HEK293 (cell line): Measurements from ENCODE around the gene USP3.

Experiments used
- CTCF ChIA-PET: fragments of 350-600 bp; formaldehyde crosslinking; extraction: SDS; loops from one replicate; lab custom pipeline; 2021; ENCODE audit warnings: antibody characterized with exemption; lab: Yijun Ruan, JAX
- POLR2A ChIA-PET: fragments of 300-600 bp; formaldehyde crosslinking; extraction: SDS; loops from one replicate; lab custom pipeline; 2020; ENCODE audit warnings: antibody characterized with exemption, inconsistent platforms; lab: Yijun Ruan, JAX
- H3K27ac ChIP-seq: fragments of 200-500 bp; sonication (Bioruptor generic); 2 replicates; pipeline ENCODE4 v1.5.1; 2014; ENCODE audit warnings: low read depth, low read length, control low read depth, inconsistent platforms; ENCODE audit errors: extremely low read depth
- H3K36me3 ChIP-seq, 2 experiments: fragments of 200-500 bp in 1 of 2; sonication (Bioruptor generic) in 1 of 2; 1 replicate in 1 of 2; 2 replicates in 1 of 2; pipeline ENCODE4 v1.5.1; 2014 to 2017; ENCODE audit warnings: inconsistent platforms in 2 of 2, low read length in 2 of 2; ENCODE audit not compliant: control insufficient read depth in 2 of 2, insufficient read depth in 1 of 2
- H3K4me1 ChIP-seq: fragments of 200-500 bp; sonication (Bioruptor generic); 2 replicates; pipeline ENCODE4 v1.5.1; 2014; ENCODE audit warnings: mild to moderate bottlenecking, low read length, inconsistent platforms; ENCODE audit not compliant: control insufficient read depth, insufficient read depth
- H3K4me3 ChIP-seq: 2 replicates; pipeline ENCODE4 v1.5.1; 2011; ENCODE audit warnings: low read depth, mild to moderate bottlenecking, control low read depth, low read length, moderate library complexity
- H3K9me3 ChIP-seq: fragments of 200-500 bp; sonication (Bioruptor generic); 2 replicates; pipeline ENCODE4 v1.5.1; 2014; ENCODE audit warnings: low read depth, low read length, inconsistent platforms; ENCODE audit not compliant: control insufficient read depth, insufficient read depth
- CTCF ChIP-seq: fragments of 450-650 bp; formaldehyde crosslinking; IDR thresholded peaks from 2 replicates; pipeline ENCODE4 v1.5.1; 2016; ENCODE audit warnings: missing biosample characterization, missing genetic modification characterization
- IKZF3 ChIP-seq: fragments of 450-650 bp; IDR thresholded peaks from 2 replicates; pipeline ENCODE4 v1.5.0; 2018; ENCODE audit warnings: missing biosample characterization, mild to moderate bottlenecking, missing genetic modification characterization, moderate library complexity
- PBX3 ChIP-seq: sonication (generic); formaldehyde crosslinking; IDR thresholded peaks from 2 replicates; pipeline ENCODE4 v1.8.1; 2022; ENCODE audit warnings: mild to moderate bottlenecking, moderate library complexity, missing genetic modification reagents
- PRDM4 ChIP-seq: fragments of 450-650 bp; formaldehyde crosslinking; IDR thresholded peaks from 2 replicates; pipeline ENCODE4 v1.5.1; 2017; ENCODE audit warnings: missing biosample characterization, missing genetic modification characterization
- REPIN1 ChIP-seq: fragments of 450-650 bp; formaldehyde crosslinking; IDR thresholded peaks from 2 replicates; pipeline ENCODE4 v1.5.1; 2017; ENCODE audit warnings: missing biosample characterization, missing genetic modification characterization, low read depth
- TRIM28 ChIP-seq: IDR thresholded peaks from 2 replicates; pipeline ENCODE4 v1.6.1; 2011; ENCODE audit warnings: low read length, control low read depth, borderline replicate concordance
- ZBTB1 ChIP-seq: fragments of 450-650 bp; formaldehyde crosslinking; IDR thresholded peaks from 2 replicates; pipeline ENCODE4 v1.5.1; 2016; ENCODE audit warnings: missing biosample characterization, missing genetic modification characterization
- ZNF146 ChIP-seq: fragments of 450-650 bp; formaldehyde crosslinking; IDR thresholded peaks from 2 replicates; pipeline ENCODE4 v1.5.1; 2016; ENCODE audit warnings: missing biosample characterization, missing genetic modification characterization
- ZNF16 ChIP-seq: fragments of 450-650 bp; formaldehyde crosslinking; IDR thresholded peaks from 2 replicates; pipeline ENCODE4 v1.5.1; 2016; ENCODE audit warnings: low read depth, missing biosample characterization, missing genetic modification characterization
- ZNF169 ChIP-seq: fragments of 450-650 bp; formaldehyde crosslinking; IDR thresholded peaks from 2 replicates; pipeline ENCODE4 v1.5.1; 2016; ENCODE audit warnings: missing biosample characterization, missing genetic modification characterization
- ZNF350 ChIP-seq: fragments of 450-650 bp; formaldehyde crosslinking; IDR thresholded peaks from 2 replicates; pipeline ENCODE4 v1.5.0; 2017; ENCODE audit warnings: missing biosample characterization, mild to moderate bottlenecking, missing genetic modification characterization
- ZNF366 ChIP-seq: fragments of 450-650 bp; formaldehyde crosslinking; conservative IDR thresholded peaks from 2 replicates; pipeline ENCODE4 v1.5.1; 2016; ENCODE audit warnings: missing biosample characterization, missing genetic modification characterization
- ZNF555 ChIP-seq: fragments of 450-650 bp; formaldehyde crosslinking; conservative IDR thresholded peaks from 2 replicates; pipeline ENCODE4 v1.5.1; 2017; ENCODE audit warnings: missing biosample characterization, mild to moderate bottlenecking, missing genetic modification characterization, inconsistent platforms
- ZNF843 ChIP-seq: fragments of 450-650 bp; formaldehyde crosslinking; IDR thresholded peaks from 2 replicates; pipeline ENCODE4 v1.5.1; 2016; ENCODE audit warnings: missing biosample characterization, missing genetic modification characterization
- TF ChIP-seq, protein P1 (sequence below): fragments of 450-650 bp; formaldehyde crosslinking; IDR thresholded peaks from 2 replicates; pipeline ENCODE4 v1.5.1; 2016; ENCODE audit warnings: missing biosample characterization, missing genetic modification characterization
- TF ChIP-seq, protein P2 (sequence below): fragments of 450-650 bp; formaldehyde crosslinking; IDR thresholded peaks from 2 replicates; pipeline ENCODE4 v1.5.1; 2016; ENCODE audit warnings: missing biosample characterization, missing genetic modification characterization
- TF ChIP-seq, protein P3 (sequence below): fragments of 450-650 bp; formaldehyde crosslinking; IDR thresholded peaks from 2 replicates; pipeline ENCODE4 v1.5.1; 2016; ENCODE audit warnings: missing biosample characterization, missing genetic modification characterization, borderline replicate concordance
- TF ChIP-seq, protein P4 (sequence below): fragments of 450-650 bp; formaldehyde crosslinking; IDR thresholded peaks from 2 replicates; pipeline ENCODE4 v1.5.1; 2017; ENCODE audit warnings: missing biosample characterization, missing genetic modification characterization
- TF ChIP-seq, protein P5 (sequence below): fragments of 450-650 bp; formaldehyde crosslinking; IDR thresholded peaks from 2 replicates; pipeline ENCODE4 v1.5.1; 2016; ENCODE audit warnings: missing biosample characterization, missing genetic modification characterization

Gene USP3

GRCh38 chr15:63638839-63639238 lies 134.4 kb downstream of the USP3 start:
- Histone ChIP-seq H3K36me3 (peaks cover 0 to 72% of the 10 kb centered on the region in 2 experiments; a peak in 2 of 3 replicates), H3K4me1 (no peaks in the 10 kb centered on the region), H3K9me3 (no peaks in the 10 kb centered on the region), H3K27ac (no peak overlapping the region), H3K4me3 (no peak overlapping the region)
- ChIA-PET CTCF (no interaction called here), POLR2A (no interaction called here)
- TF ChIP-seq ZNF169 (tag by site-specific recombination) (no peak), ZNF350 (tag by site-specific recombination) (no peak), ZNF843 (tag by site-specific recombination) (no peak), REPIN1 (tag by site-specific recombination) (no peak), PBX3 (CRISPR knock-in tag) (no peak), IKZF3 (tag by site-specific recombination) (no peak), ZBTB1 (tag by site-specific recombination) (no peak), TRIM28 (no peak), ZNF16 (no peak), CTCF (tag by site-specific recombination) (no peak), ZNF146 (tag by site-specific recombination) (no peak)
- TF ChIP-seq, protein P1, sequence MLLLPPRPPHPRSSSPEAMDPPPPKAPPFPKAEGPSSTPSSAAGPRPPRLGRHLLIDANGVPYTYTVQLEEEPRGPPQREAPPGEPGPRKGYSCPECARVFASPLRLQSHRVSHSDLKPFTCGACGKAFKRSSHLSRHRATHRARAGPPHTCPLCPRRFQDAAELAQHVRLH (tag by site-specific recombination), result no peak
- TF ChIP-seq, protein P2, sequence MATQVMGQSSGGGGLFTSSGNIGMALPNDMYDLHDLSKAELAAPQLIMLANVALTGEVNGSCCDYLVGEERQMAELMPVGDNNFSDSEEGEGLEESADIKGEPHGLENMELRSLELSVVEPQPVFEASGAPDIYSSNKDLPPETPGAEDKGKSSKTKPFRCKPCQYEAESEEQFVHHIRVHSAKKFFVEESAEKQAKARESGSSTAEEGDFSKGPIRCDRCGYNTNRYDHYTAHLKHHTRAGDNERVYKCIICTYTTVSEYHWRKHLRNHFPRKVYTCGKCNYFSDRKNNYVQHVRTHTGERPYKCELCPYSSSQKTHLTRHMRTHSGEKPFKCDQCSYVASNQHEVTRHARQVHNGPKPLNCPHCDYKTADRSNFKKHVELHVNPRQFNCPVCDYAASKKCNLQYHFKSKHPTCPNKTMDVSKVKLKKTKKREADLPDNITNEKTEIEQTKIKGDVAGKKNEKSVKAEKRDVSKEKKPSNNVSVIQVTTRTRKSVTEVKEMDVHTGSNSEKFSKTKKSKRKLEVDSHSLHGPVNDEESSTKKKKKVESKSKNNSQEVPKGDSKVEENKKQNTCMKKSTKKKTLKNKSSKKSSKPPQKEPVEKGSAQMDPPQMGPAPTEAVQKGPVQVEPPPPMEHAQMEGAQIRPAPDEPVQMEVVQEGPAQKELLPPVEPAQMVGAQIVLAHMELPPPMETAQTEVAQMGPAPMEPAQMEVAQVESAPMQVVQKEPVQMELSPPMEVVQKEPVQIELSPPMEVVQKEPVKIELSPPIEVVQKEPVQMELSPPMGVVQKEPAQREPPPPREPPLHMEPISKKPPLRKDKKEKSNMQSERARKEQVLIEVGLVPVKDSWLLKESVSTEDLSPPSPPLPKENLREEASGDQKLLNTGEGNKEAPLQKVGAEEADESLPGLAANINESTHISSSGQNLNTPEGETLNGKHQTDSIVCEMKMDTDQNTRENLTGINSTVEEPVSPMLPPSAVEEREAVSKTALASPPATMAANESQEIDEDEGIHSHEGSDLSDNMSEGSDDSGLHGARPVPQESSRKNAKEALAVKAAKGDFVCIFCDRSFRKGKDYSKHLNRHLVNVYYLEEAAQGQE (tag by site-specific recombination), result no peak
- TF ChIP-seq, protein P3, sequence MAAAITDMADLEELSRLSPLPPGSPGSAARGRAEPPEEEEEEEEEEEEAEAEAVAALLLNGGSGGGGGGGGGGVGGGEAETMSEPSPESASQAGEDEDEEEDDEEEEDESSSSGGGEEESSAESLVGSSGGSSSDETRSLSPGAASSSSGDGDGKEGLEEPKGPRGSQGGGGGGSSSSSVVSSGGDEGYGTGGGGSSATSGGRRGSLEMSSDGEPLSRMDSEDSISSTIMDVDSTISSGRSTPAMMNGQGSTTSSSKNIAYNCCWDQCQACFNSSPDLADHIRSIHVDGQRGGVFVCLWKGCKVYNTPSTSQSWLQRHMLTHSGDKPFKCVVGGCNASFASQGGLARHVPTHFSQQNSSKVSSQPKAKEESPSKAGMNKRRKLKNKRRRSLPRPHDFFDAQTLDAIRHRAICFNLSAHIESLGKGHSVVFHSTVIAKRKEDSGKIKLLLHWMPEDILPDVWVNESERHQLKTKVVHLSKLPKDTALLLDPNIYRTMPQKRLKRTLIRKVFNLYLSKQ (tag by site-specific recombination), result no peak

DNA sequence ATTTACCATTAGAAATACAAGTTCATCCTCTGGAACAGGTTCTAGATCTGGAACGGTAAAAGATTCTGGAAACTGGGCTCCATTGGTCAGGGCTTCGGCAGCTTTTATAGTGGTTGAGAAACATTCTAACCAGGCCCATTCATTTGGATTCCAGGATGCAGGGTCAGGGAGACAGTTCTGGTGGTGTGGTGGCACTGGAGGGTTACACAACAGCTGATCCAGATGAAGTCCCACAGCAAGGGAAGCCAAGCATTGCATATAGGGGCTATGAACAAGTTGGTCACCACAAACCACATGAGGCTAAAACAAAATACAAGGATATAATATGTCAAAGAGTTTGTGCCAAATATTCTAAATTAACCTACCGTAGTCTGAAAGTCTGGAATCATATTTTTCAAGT lies 135.8 kb downstream of the USP3 start:
- H3K4me3 ChIP-seq, result no peak overlapping the region
- ChIA-PET POLR2A (interaction anchor here (0.8 kb wide), 1 partner anchor 523 kb away, joined by 3 read pairs; the partner anchor contains the start of gene PPIB), CTCF (no interaction called here)
- no peak overlapping the region for H3K27ac ChIP-seq
- H3K36me3 ChIP-seq, result peaks cover 0 to 76% of the 10 kb centered on the region in 2 experiments; a peak in 2 of 3 replicates
- no peaks in the 10 kb centered on the region for H3K4me1 ChIP-seq
- H3K9me3 ChIP-seq, result no peaks in the 10 kb centered on the region
- no peak for TF ChIP-seq ZNF555 (tag by site-specific recombination)
- TF ChIP-seq PRDM4 (tag by site-specific recombination), result no peak
- TF ChIP-seq ZNF366 (tag by site-specific recombination), result no peak
- TF ChIP-seq, protein P4, sequence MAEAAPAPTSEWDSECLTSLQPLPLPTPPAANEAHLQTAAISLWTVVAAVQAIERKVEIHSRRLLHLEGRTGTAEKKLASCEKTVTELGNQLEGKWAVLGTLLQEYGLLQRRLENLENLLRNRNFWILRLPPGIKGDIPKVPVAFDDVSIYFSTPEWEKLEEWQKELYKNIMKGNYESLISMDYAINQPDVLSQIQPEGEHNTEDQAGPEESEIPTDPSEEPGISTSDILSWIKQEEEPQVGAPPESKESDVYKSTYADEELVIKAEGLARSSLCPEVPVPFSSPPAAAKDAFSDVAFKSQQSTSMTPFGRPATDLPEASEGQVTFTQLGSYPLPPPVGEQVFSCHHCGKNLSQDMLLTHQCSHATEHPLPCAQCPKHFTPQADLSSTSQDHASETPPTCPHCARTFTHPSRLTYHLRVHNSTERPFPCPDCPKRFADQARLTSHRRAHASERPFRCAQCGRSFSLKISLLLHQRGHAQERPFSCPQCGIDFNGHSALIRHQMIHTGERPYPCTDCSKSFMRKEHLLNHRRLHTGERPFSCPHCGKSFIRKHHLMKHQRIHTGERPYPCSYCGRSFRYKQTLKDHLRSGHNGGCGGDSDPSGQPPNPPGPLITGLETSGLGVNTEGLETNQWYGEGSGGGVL, result no peak
- TF ChIP-seq, protein P5, sequence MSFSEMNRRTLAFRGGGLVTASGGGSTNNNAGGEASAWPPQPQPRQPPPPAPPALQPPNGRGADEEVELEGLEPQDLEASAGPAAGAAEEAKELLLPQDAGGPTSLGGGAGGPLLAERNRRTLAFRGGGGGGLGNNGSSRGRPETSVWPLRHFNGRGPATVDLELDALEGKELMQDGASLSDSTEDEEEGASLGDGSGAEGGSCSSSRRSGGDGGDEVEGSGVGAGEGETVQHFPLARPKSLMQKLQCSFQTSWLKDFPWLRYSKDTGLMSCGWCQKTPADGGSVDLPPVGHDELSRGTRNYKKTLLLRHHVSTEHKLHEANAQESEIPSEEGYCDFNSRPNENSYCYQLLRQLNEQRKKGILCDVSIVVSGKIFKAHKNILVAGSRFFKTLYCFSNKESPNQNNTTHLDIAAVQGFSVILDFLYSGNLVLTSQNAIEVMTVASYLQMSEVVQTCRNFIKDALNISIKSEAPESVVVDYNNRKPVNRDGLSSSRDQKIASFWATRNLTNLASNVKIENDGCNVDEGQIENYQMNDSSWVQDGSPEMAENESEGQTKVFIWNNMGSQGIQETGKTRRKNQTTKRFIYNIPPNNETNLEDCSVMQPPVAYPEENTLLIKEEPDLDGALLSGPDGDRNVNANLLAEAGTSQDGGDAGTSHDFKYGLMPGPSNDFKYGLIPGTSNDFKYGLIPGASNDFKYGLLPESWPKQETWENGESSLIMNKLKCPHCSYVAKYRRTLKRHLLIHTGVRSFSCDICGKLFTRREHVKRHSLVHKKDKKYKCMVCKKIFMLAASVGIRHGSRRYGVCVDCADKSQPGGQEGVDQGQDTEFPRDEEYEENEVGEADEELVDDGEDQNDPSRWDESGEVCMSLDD (tag by site-specific recombination), result no peak
